Smooth muscle cell (in vitro differentiated cells): ENCODE measurements around the gene IPO9. TPM values are rescaled to one million over a fixed set of nuclear protein-coding genes. Genes with fewer than 3 reads are reported as not detected.

ENCODE experiments used
- DNase-seq: peaks from one replicate; lab custom pipeline; 2025; ENCODE audit not compliant: unreplicated experiment; lab: John Stamatoyannopoulos, UW
- H2AFZ ChIP-seq: fragments of 200-600 bp; sonication (generic); 2 replicates; pipeline ENCODE4 v1.6.0; 2016; ENCODE audit warnings: antibody characterized with exemption, low read depth, mild to moderate bottlenecking
- H3F3A ChIP-seq: fragments of 200-600 bp; sonication (generic); 2 replicates; pipeline ENCODE4 v1.6.0; 2017; ENCODE audit warnings: antibody characterized with exemption, low read depth
- H3K27ac ChIP-seq: fragments of 200-600 bp; sonication (generic); 2 replicates; pipeline ENCODE4 v1.5.1; 2016; ENCODE audit warnings: low read depth, mild to moderate bottlenecking
- H3K27me3 ChIP-seq: fragments of 200-600 bp; sonication (generic); 2 replicates; pipeline ENCODE4 v1.6.1; 2016; ENCODE audit warnings: low read depth, mild to moderate bottlenecking
- H3K36me3 ChIP-seq: fragments of 200-600 bp; sonication (generic); 2 replicates; pipeline ENCODE4 v1.5.1; 2016; ENCODE audit warnings: low read depth
- H3K4me1 ChIP-seq: fragments of 200-600 bp; sonication (generic); 2 replicates; pipeline ENCODE4 v1.5.1; 2016; ENCODE audit warnings: low read depth
- H3K4me2 ChIP-seq: fragments of 200-600 bp; sonication (generic); 2 replicates; pipeline ENCODE4 v1.6.0; 2016; ENCODE audit warnings: mild to moderate bottlenecking
- H3K4me3 ChIP-seq: fragments of 200-600 bp; sonication (generic); 2 replicates; pipeline ENCODE4 v1.5.1; 2016; ENCODE audit warnings: mild to moderate bottlenecking
- H3K79me2 ChIP-seq: fragments of 200-600 bp; sonication (generic); 2 replicates; pipeline ENCODE4 v1.6.0; 2016; ENCODE audit warnings: low read depth, mild to moderate bottlenecking
- H3K9ac ChIP-seq: fragments of 200-600 bp; sonication (generic); 2 replicates; pipeline ENCODE4 v1.6.0; 2016; ENCODE audit warnings: low read depth
- H3K9me3 ChIP-seq: fragments of 200-600 bp; sonication (generic); replicated peaks from 2 replicates; pipeline ENCODE4 v1.5.1; 2016; ENCODE audit warnings: low read depth
- H4K20me1 ChIP-seq: fragments of 200-600 bp; sonication (generic); 2 replicates; pipeline ENCODE4 v1.6.0; 2016; ENCODE audit warnings: low read depth
- CTCF ChIP-seq: fragments of 200-600 bp; sonication (generic); IDR thresholded peaks from 2 replicates; pipeline ENCODE4 v1.5.1; 2017; ENCODE audit warnings: borderline replicate concordance, mild to moderate bottlenecking, antibody characterized with exemption; ENCODE audit not compliant: insufficient read depth, poor library complexity, severe bottlenecking
- WGBS: methylation state at CpG from one replicate; pipeline ENCODE4 v1.1.7; 2016; ENCODE audit warnings: low lambda C conversion rate; 5-methylcytosine and 5-hydroxymethylcytosine counted together
- polyA plus RNA-seq: library from polyadenylated mRNA; unstranded; fragments of >200 nt; fragmentation: Nextera tagmentation; extraction: Ambion mirVana; gene quantifications from 2 replicates; pipeline ENCODE4 v1.2.1, GENCODE V29; 2016
- total RNA-seq: library from RNA; depleted of rRNA; stranded (reverse); fragments of >200 nt; gene quantifications from 2 replicates; pipeline ENCODE4 v1.2.3, GENCODE V29; 2014

Gene IPO9
- total and polyA plus RNA-seq, 2 experiments from 2014 or later, result 24.9 to 43.6 TPM

- Histone ChIP-seq H3K4me1 (peaks cover 24% of the 10 kb centered on the region), H4K20me1 (peaks cover 21% of the 10 kb centered on the region), H3K27ac (peak overlapping the region; percentile 28), H3K9me3 (no peaks in the 10 kb centered on the region), H3F3A (peaks cover 21% of the 10 kb centered on the region), H3K9ac (no peak overlapping the region), H3K4me3 (no peak overlapping the region), H3K36me3 (no peaks in the 10 kb centered on the region), H3K79me2 (peaks cover 31% of the 10 kb centered on the region), H3K27me3 (no peaks in the 10 kb centered on the region), H2AFZ (no peak overlapping the region), H3K4me2 (peak overlapping the region; percentile 81)
- DNase-seq, result no peak
- WGBS, result 91% methylated on average over 8 of the region's 8 CpGs
- TF ChIP-seq CTCF, result no peak
Measured at GRCh38 chr1:201827321-201828216, 1.4 kb upstream of the IPO9 start.

- H3K9me3 ChIP-seq, result no peaks in the 10 kb centered on the region
- H3K79me2 ChIP-seq, result peaks cover 39% of the 10 kb centered on the region
- peaks cover 29% of the 10 kb centered on the region for H4K20me1 ChIP-seq
- TF ChIP-seq CTCF, result no peak
- WGBS, result 88% methylated on average over 16 of the region's 16 CpGs
- H3K9ac ChIP-seq, result peak overlapping the region; percentile 19
- no peak for DNase-seq
- H3K4me3 ChIP-seq, result peak overlapping the region; percentile 86
- H3K27ac ChIP-seq, result peak overlapping the region; percentile 28
- H2AFZ ChIP-seq, result no peak overlapping the region
- H3K36me3 ChIP-seq, result no peaks in the 10 kb centered on the region
- H3K4me2 ChIP-seq, result peak overlapping the region; percentile 81
- H3K27me3 ChIP-seq, result no peaks in the 10 kb centered on the region
- H3F3A ChIP-seq, result peaks cover 21% of the 10 kb centered on the region
- peaks cover 24% of the 10 kb centered on the region for H3K4me1 ChIP-seq
Measured at GRCh38 chr1:201828217-201828819, 639 bp upstream of the IPO9 start.

- Histone ChIP-seq H2AFZ (no peak overlapping the region), H3K4me3 (no peak overlapping the region), H3K79me2 (peaks cover 69% of the 10 kb centered on the region), H3K4me2 (no peak overlapping the region), H3K36me3 (no peaks in the 10 kb centered on the region), H3K9me3 (no peaks in the 10 kb centered on the region), H3F3A (peaks cover 8% of the 10 kb centered on the region), H3K27me3 (no peaks in the 10 kb centered on the region), H4K20me1 (peaks cover 58% of the 10 kb centered on the region), H3K9ac (no peak overlapping the region), H3K27ac (no peak overlapping the region), H3K4me1 (peaks cover 24% of the 10 kb centered on the region)
- TF ChIP-seq CTCF, result no peak
- no peak for DNase-seq
- WGBS, result 92% methylated on average over 4 of the region's 4 CpGs
Measured at GRCh38 chr1:201831371-201831770, 2.4 kb downstream of the IPO9 start.
